Transverse colon (tissue), 4 donors: ENCODE results near the gene SMCO2.

Source experiments
- CTCF ChIP-seq, 5 experiments: fragments of 200-600 bp in 3 of 5; fragments of 450-650 bp in 2 of 5; sonication (generic) in 3 of 5; IDR thresholded peaks; 1 replicate in 2 of 5; 2 replicates in 3 of 5; pipeline ENCODE4 v1.5.1; 2016 to 2017; ENCODE audit warnings: antibody characterized with exemption in 5 of 5, inconsistent platforms in 3 of 5, mild to moderate bottlenecking in 2 of 5, moderate library complexity in 1 of 5
- POLR2A ChIP-seq: fragments of 450-650 bp; IDR thresholded peaks from one replicate; pipeline ENCODE4 v1.6.1; 2016; ENCODE audit warnings: antibody characterized with exemption, mild to moderate bottlenecking, moderate library complexity
- POLR2AphosphoS5 ChIP-seq, 3 donors: sonication (generic); formaldehyde crosslinking; IDR thresholded peaks; one replicate each; pipeline ENCODE4 v1.6.1; 2016; ENCODE audit warnings: antibody characterized with exemption in 3 of 3

GRCh38 chr12:27480016-27480415 is 33.5 kb downstream of the SMCO2 start:
- TF ChIP-seq CTCF (IDR thresholded peaks at IDR 0.05) (no peak), POLR2AphosphoS5 (IDR thresholded peaks at IDR 0.05) (no peak), POLR2A (no peak)
